ENCODE results near the gene NLRP3. TPM values are rescaled to one million over a fixed set of nuclear protein-coding genes. Genes with fewer than 3 reads are reported as not detected.
"Not testable (repeated sequence)": the region's sequence is repeated elsewhere in the genome, so short reads cannot be mapped to it uniquely, and the experiment has no call there.

NLRP3 gene
- total RNA-seq, 6 donors from 2014 or later: 2.6 to 13.6 (median 6.0) TPM

GRCh38 chr1:247468481-247469140, 52.6 kb downstream of the NLRP3 start:
- TF ChIP-seq POLR2AphosphoS5 (IDR thresholded peaks at IDR 0.05): no peak
- TF ChIP-seq POLR2A (IDR thresholded peaks at IDR 0.05): no peak
- TF ChIP-seq, protein P1, sequence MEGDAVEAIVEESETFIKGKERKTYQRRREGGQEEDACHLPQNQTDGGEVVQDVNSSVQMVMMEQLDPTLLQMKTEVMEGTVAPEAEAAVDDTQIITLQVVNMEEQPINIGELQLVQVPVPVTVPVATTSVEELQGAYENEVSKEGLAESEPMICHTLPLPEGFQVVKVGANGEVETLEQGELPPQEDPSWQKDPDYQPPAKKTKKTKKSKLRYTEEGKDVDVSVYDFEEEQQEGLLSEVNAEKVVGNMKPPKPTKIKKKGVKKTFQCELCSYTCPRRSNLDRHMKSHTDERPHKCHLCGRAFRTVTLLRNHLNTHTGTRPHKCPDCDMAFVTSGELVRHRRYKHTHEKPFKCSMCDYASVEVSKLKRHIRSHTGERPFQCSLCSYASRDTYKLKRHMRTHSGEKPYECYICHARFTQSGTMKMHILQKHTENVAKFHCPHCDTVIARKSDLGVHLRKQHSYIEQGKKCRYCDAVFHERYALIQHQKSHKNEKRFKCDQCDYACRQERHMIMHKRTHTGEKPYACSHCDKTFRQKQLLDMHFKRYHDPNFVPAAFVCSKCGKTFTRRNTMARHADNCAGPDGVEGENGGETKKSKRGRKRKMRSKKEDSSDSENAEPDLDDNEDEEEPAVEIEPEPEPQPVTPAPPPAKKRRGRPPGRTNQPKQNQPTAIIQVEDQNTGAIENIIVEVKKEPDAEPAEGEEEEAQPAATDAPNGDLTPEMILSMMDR (IDR thresholded peaks at IDR 0.05): no peak
- no peak for TF ChIP-seq EP300 (IDR thresholded peaks at IDR 0.05)
- no peak overlapping the region for H3K27ac ChIP-seq
- no peaks in the 10 kb centered on the region for H3K9me3 ChIP-seq
- ATAC-seq (ENCODE audit: low FRiP score in 2 of 2) (no peak), DNase-seq (no peak)
- H3K27me3 ChIP-seq: no peaks in the 10 kb centered on the region
- H3K4me1 ChIP-seq: no peaks in the 10 kb centered on the region
- H3K36me3 ChIP-seq: no peaks in the 10 kb centered on the region
- WGBS, 2 donors: 81 to 85% methylated on average over 5 of the region's 5 CpGs
- H3K4me3 ChIP-seq: no peak overlapping the region

DNA sequence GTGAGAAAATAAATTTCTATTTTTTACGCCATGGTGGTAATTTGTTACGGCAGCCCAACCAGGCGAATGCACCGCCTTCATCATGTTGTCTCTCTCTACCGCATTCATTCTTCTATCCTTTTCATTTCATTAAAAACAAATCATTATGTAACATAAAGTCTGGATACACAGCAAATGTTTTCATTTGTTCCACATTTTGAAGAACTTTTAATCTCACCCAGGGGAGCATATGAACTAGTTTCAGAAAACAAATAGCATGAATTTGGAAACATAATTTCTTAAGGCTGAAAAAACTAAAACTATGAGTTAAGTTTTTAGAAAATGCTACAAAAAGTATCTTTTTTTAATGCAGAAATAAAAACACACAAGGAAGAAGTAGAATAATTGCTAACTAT, 53.2 kb downstream of the NLRP3 start:
- Histone ChIP-seq H3K27me3 (no peaks in the 10 kb centered on the region), H3K36me3 (no peaks in the 10 kb centered on the region), H3K9me3 (no peaks in the 10 kb centered on the region), H3K4me1 (no peaks in the 10 kb centered on the region), H3K27ac (no peak overlapping the region), H3K4me3 (no peak overlapping the region)
- ATAC-seq (ENCODE audit: low FRiP score in 2 of 2): no peak
- TF ChIP-seq EP300 (IDR thresholded peaks at IDR 0.05): no peak
- no peak for TF ChIP-seq POLR2A (IDR thresholded peaks at IDR 0.05)
- TF ChIP-seq, protein P1 (IDR thresholded peaks at IDR 0.05): no peak
- no peak for TF ChIP-seq POLR2AphosphoS5 (IDR thresholded peaks at IDR 0.05)
- DNase-seq: no peak
- 96 to 97% methylated on average over 5 of the region's 5 CpGs for WGBS, 2 donors

DNA sequence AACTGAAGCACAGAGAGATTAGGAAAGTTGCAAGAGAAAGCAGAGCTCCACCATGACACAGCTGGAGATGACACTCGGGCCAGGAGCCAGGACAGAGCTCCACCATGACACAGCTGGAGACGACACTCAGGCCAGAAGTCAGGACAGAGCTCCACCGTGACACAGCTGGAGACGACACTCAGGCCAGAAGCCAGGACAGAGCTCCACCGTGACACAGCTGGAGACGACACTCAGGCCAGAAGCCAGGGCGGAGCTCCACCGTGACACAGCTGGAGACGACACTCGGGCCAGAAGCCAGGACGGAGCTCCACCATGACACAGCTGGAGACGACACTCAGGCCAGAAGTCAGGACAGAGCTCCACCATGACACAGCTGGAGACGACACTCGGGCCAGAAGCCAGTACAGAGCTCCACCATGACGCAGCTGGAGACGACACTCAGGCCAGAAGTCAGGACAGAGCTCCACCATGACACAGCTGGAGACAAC, 55.0 kb downstream of the NLRP3 start:
- not testable (repeated sequence) for H3K4me3 ChIP-seq; H3K27ac ChIP-seq; H3K4me1 ChIP-seq; H3K27me3 ChIP-seq; H3K9me3 ChIP-seq; H3K36me3 ChIP-seq; ATAC-seq (ENCODE audit: low FRiP score in 2 of 2)
- WGBS, 2 donors: 75 to 78% methylated on average over 14 to 16 of the region's 16 CpGs
- peak in 1 of 2 donors; percentile 34 for DNase-seq

- H3K27ac ChIP-seq: no peak overlapping the region
- DNase-seq: no peak
Measured at GRCh38 chr1:247471445-247472016, 55.6 kb downstream of the NLRP3 start.

GRCh38 chr1:247472035-247472434, 56.1 kb downstream of the NLRP3 start:
- no peak for ATAC-seq (ENCODE audit: low FRiP score in 2 of 2)
- TF ChIP-seq POLR2A (IDR thresholded peaks at IDR 0.05) (no peak), POLR2AphosphoS5 (IDR thresholded peaks at IDR 0.05) (no peak), EP300 (IDR thresholded peaks at IDR 0.05) (no peak)
- TF ChIP-seq, protein P1 (IDR thresholded peaks at IDR 0.05): no peak
- no peak for DNase-seq
- Histone ChIP-seq H3K27me3 (no peaks in the 10 kb centered on the region), H3K4me3 (no peak overlapping the region), H3K4me1 (no peaks in the 10 kb centered on the region), H3K27ac (no peak overlapping the region), H3K36me3 (no peaks in the 10 kb centered on the region), H3K9me3 (no peaks in the 10 kb centered on the region)
- 86 to 94% methylated on average over 1 of the region's 1 CpG for WGBS, 2 donors

More at GRCh38 chr1:247471445-247472016, 55.6 kb downstream of the NLRP3 start:
- H3K9me3 ChIP-seq: no peaks in the 10 kb centered on the region
- H3K36me3 ChIP-seq: no peaks in the 10 kb centered on the region
- H3K4me1 ChIP-seq: no peaks in the 10 kb centered on the region
- no peak overlapping the region for H3K4me3 ChIP-seq
- WGBS, 2 donors: 78 to 83% methylated on average over 1 to 12 of the region's 12 CpGs
- TF ChIP-seq EP300 (IDR thresholded peaks at IDR 0.05): no peak
- no peak for TF ChIP-seq POLR2AphosphoS5 (IDR thresholded peaks at IDR 0.05)
- TF ChIP-seq, protein P1 (IDR thresholded peaks at IDR 0.05): no peak
- no peak for TF ChIP-seq POLR2A (IDR thresholded peaks at IDR 0.05)
- ATAC-seq (ENCODE audit: low FRiP score in 2 of 2): no peak
- H3K27me3 ChIP-seq: no peaks in the 10 kb centered on the region

Measured in upper lobe of left lung (tissue), 6 donors.